Liver (tissue), 2 donors: ENCODE measurements around the gene RYR3.

Source experiments
- YY1 ChIP-seq: IDR thresholded peaks from 2 replicates; pipeline ENCODE4 v1.6.1; 2016; ENCODE audit warnings: antibody characterized with exemption, mild to moderate bottlenecking
- TF ChIP-seq, protein P1 (sequence below): IDR thresholded peaks from 2 replicates; pipeline ENCODE4 v1.6.1; 2016; ENCODE audit warnings: antibody characterized with exemption, mild to moderate bottlenecking
- TF ChIP-seq, protein P2 (sequence below): fragments of 150-350 bp; IDR thresholded peaks from 2 replicates; pipeline ENCODE4 v1.5.1; 2017; ENCODE audit warnings: improper control_type of control experiment, low read depth, low read length; ENCODE audit not compliant: missing input control
- donor health status: healthy.

DNA sequence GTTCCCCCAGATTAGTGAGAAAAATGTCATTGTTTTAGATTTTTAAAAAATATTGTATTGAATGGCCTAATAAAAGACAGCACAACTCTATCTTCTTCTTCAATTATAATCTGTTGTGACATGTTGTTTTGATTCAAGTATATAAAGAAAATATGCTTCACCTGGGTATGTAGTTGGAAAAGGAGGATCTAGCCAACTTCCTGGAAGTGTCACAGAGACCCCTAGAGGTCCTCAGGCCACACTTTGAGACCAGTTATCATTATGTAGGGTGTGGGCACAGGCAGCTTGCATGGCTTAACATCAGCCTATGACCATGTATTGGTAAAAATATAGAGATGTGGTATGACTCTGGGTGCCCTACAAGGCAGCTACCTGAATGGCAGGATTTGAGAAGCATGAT is 14.7 kb upstream of the RYR3 start:
- TF ChIP-seq, protein P1, sequence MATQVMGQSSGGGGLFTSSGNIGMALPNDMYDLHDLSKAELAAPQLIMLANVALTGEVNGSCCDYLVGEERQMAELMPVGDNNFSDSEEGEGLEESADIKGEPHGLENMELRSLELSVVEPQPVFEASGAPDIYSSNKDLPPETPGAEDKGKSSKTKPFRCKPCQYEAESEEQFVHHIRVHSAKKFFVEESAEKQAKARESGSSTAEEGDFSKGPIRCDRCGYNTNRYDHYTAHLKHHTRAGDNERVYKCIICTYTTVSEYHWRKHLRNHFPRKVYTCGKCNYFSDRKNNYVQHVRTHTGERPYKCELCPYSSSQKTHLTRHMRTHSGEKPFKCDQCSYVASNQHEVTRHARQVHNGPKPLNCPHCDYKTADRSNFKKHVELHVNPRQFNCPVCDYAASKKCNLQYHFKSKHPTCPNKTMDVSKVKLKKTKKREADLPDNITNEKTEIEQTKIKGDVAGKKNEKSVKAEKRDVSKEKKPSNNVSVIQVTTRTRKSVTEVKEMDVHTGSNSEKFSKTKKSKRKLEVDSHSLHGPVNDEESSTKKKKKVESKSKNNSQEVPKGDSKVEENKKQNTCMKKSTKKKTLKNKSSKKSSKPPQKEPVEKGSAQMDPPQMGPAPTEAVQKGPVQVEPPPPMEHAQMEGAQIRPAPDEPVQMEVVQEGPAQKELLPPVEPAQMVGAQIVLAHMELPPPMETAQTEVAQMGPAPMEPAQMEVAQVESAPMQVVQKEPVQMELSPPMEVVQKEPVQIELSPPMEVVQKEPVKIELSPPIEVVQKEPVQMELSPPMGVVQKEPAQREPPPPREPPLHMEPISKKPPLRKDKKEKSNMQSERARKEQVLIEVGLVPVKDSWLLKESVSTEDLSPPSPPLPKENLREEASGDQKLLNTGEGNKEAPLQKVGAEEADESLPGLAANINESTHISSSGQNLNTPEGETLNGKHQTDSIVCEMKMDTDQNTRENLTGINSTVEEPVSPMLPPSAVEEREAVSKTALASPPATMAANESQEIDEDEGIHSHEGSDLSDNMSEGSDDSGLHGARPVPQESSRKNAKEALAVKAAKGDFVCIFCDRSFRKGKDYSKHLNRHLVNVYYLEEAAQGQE, result no peak
- TF ChIP-seq, protein P2, sequence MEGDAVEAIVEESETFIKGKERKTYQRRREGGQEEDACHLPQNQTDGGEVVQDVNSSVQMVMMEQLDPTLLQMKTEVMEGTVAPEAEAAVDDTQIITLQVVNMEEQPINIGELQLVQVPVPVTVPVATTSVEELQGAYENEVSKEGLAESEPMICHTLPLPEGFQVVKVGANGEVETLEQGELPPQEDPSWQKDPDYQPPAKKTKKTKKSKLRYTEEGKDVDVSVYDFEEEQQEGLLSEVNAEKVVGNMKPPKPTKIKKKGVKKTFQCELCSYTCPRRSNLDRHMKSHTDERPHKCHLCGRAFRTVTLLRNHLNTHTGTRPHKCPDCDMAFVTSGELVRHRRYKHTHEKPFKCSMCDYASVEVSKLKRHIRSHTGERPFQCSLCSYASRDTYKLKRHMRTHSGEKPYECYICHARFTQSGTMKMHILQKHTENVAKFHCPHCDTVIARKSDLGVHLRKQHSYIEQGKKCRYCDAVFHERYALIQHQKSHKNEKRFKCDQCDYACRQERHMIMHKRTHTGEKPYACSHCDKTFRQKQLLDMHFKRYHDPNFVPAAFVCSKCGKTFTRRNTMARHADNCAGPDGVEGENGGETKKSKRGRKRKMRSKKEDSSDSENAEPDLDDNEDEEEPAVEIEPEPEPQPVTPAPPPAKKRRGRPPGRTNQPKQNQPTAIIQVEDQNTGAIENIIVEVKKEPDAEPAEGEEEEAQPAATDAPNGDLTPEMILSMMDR, result no peak
- TF ChIP-seq YY1, result no peak
